NCI-H2227 (cell line): ENCODE measurements around the gene KRTAP12-4.
"Not testable (repeated sequence)": the region's sequence is repeated elsewhere in the genome, so short reads cannot be mapped to it uniquely, and the experiment has no call there.

Experiments used
- DNase-seq: peaks from one replicate; lab custom pipeline; 2025; ENCODE audit not compliant: unreplicated experiment; lab: John Stamatoyannopoulos, UW

KRTAP12-4 gene

GRCh38 chr21:44613386-44614155 lies 40.9 kb downstream of the KRTAP12-4 start:
- DNase-seq: no peak

- DNase-seq: no peak
Observed at GRCh38 chr21:44612669-44613229, 41.7 kb downstream of the KRTAP12-4 start.

- no peak for DNase-seq
Observed at GRCh38 chr21:44612029-44612486, 42.4 kb downstream of the KRTAP12-4 start, which contains the start of gene KRTAP10-8. Gene KRTAP10-8 (plus strand): TSS chr21:44612079. CDS start chr21:44612101, 22 bp downstream.

DNA sequence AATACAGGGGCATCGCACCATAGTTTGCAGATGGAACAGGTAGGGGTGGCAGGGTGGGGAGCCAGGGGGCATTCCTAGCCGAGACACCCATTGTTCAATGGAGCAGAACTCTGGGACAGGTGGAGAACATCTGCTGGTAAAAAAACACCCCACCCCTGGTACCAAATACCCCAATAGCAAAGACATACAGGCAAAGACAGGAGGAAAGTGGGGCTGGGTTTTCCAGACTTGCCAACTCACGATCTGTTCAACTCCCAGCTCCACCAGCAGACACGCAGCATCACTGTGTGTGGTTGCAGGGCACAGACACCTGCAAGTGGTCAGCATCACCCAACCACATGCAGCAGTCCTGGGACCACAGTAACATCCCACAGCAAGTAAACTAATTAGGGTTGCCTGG lies 42.9 kb downstream of the KRTAP12-4 start:
- DNase-seq: no peak

DNA sequence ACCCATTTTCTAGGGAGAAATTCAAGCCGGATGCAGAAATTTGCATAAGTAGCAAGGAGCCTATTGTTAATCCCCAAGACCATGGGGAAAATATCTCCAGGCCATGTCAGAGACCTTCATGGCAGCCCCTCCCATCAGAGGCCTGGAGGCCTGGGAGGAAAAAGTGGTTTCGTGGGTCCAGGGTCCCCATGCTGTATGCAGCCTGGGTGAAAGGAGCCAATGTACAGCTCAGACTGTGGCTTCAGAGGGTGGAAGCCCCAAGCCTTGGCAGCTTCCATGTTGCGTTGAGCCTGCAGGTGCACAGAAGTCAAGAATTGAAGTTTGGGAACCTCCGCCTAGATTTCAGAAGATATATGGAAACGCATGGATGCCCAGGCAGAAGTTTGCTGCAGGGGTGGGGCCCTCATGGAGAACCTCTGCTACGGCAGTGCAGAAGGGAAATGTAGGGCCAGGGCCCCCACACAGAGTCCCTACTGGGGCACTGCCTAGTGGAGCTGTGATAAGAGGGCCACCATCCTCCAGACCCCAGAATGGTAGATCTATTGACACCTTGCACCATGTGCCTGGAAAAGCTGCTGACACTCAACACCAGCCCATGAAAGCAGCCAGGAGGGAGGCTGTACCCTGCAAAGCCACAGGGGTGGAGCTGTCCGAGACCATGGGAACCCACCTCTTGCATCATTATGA lies 44.2 kb downstream of the KRTAP12-4 start:
- DNase-seq: not testable (repeated sequence)

DNA sequence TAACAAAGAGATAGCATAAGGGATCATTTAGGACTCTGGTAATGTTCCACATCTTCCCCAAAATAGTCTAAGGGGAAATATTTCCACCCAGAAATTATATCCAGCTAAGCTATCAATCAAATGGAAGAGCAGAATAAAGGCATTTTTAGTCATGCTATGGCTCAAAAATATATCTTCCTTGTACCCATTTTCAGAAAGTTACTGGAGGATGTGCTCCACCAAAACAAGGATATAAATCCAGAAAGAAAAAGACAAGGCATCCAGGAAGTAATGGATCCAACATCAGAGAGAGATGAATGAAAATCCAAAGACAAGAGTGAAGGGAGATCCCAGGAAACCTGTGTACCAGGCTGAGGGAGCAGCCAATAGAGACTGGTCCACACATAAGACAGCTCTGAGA lies 45.3 kb downstream of the KRTAP12-4 start:
- DNase-seq: no peak

DNA sequence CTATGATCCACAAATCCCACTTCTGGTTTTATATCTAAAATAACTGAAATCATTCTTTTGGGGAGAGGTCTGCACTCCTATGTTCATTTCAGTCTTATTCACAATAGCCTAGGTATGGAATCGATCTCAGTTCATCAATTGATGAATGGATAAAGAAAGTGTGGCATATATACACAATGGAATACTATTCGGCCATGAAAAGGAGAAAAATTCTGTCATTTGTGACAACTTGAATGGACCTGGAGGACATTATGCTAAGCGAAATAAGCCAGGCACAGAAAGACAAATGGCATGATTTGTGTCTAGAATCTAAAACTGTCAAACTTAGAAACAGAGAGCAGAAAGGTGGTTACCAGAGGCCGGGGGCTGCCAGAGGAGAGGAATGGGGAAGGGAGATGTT lies 48.0 kb downstream of the KRTAP12-4 start:
- no peak for DNase-seq
